Neural crest cell (in vitro differentiated cells): Measurements from ENCODE around the gene ATF4. TPM values are rescaled to one million over a fixed set of nuclear protein-coding genes. Genes with fewer than 3 reads are reported as not detected.
A peak's percentile ranks its signal among the peaks of the same experiment; 100 is the strongest.

Experiments
- DNase-seq: peaks from one replicate; pipeline ENCODE4 v3.0.0; 2021; ENCODE audit warnings: low read depth, mixed read lengths, low spot score
- H3K27ac Mint-ChIP-seq: one replicate; pipeline ENCODE4 v1.8.0; 2021; ENCODE audit warnings: mild to moderate bottlenecking, mixed read lengths; ENCODE audit not compliant: unreplicated experiment
- H3K27me3 Mint-ChIP-seq: 2 replicates; pipeline ENCODE4 v1.8.0; 2021; ENCODE audit warnings: low read depth, mild to moderate bottlenecking, mixed read lengths
- H3K36me3 Mint-ChIP-seq: 2 replicates; pipeline ENCODE4 v1.8.0; 2021; ENCODE audit warnings: low read depth, mild to moderate bottlenecking, mixed read lengths
- H3K4me1 Mint-ChIP-seq: 2 replicates; pipeline ENCODE4 v1.8.0; 2021; ENCODE audit warnings: mixed read lengths
- H3K4me3 Mint-ChIP-seq: one replicate; pipeline ENCODE4 v1.8.0; 2021; ENCODE audit warnings: mild to moderate bottlenecking, mixed read lengths
- H3K9me3 Mint-ChIP-seq: 2 replicates; pipeline ENCODE4 v1.8.0; 2021; ENCODE audit warnings: mixed read lengths
- CTCF ChIP-seq: fragments of 200-600 bp; sonication (generic); conservative IDR thresholded peaks from 2 replicates; pipeline ENCODE4 v1.5.0; 2021; ENCODE audit warnings: antibody characterized with exemption, mild to moderate bottlenecking
- total RNA-seq: library from RNA; stranded (reverse); gene quantifications from 2 replicates; pipeline ENCODE4 v1.2.1, GENCODE V29; 2021

The ATF4 gene
- total RNA-seq, 1 donor from 2014 or later = 364 TPM

GRCh38 chr22:39494471-39495120 lies 25.8 kb upstream of the ATF4 start:
- TF ChIP-seq CTCF = no peak
- Mint-ChIP-seq H3K27me3 (no peaks in the 10 kb centered on the region), H3K27ac (peak overlapping the region; percentile 22), H3K4me1 (peaks cover 27% of the 10 kb centered on the region), H3K36me3 (no peaks in the 10 kb centered on the region), H3K9me3 (no peaks in the 10 kb centered on the region), H3K4me3 (no peak overlapping the region)
- DNase-seq = no peak

GRCh38 chr22:39496131-39496838 lies 24.1 kb upstream of the ATF4 start:
- no peak overlapping the region for H3K27ac Mint-ChIP-seq
- peak; percentile 81 for TF ChIP-seq CTCF
- peak overlapping the region; percentile 79 for H3K4me3 Mint-ChIP-seq
- no peaks in the 10 kb centered on the region for H3K36me3 Mint-ChIP-seq
- no peaks in the 10 kb centered on the region for H3K27me3 Mint-ChIP-seq
- no peaks in the 10 kb centered on the region for H3K9me3 Mint-ChIP-seq
- peak; percentile 65 for DNase-seq
- H3K4me1 Mint-ChIP-seq = peaks cover 22% of the 10 kb centered on the region

- Mint-ChIP-seq H3K27me3 (no peaks in the 10 kb centered on the region), H3K4me3 (no peak overlapping the region), H3K27ac (no peak overlapping the region), H3K4me1 (peaks cover 32% of the 10 kb centered on the region), H3K9me3 (no peaks in the 10 kb centered on the region), H3K36me3 (no peaks in the 10 kb centered on the region)
- TF ChIP-seq CTCF = no peak
- DNase-seq = no peak
Measured at GRCh38 chr22:39497429-39497828, 22.9 kb upstream of the ATF4 start.

DNA sequence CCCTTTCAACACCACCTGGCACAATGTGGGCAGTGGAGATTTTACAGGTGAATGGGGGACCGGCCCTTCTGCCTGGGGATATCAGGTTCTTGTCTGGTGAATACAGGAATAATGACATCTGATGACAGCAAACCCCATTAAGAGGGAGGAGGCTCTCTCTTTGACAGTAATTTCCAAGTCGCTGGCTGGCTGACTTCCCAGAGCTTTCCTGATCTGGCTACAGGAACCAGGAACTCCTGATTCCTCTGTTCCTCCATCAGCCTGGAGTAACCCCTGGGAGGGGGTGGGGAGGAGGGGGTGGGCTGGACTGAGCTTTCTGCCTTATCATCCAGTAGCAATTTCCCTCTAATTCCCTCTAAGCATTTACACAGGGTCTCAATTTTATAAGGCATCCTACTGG lies 22.0 kb upstream of the ATF4 start:
- no peaks in the 10 kb centered on the region for H3K9me3 Mint-ChIP-seq
- H3K4me1 Mint-ChIP-seq = peaks cover 40% of the 10 kb centered on the region
- H3K4me3 Mint-ChIP-seq = peak overlapping the region; percentile 51
- DNase-seq = no peak
- peak overlapping the region; percentile 22 for H3K27ac Mint-ChIP-seq
- no peaks in the 10 kb centered on the region for H3K36me3 Mint-ChIP-seq
- TF ChIP-seq CTCF = no peak
- H3K27me3 Mint-ChIP-seq = no peaks in the 10 kb centered on the region

DNA sequence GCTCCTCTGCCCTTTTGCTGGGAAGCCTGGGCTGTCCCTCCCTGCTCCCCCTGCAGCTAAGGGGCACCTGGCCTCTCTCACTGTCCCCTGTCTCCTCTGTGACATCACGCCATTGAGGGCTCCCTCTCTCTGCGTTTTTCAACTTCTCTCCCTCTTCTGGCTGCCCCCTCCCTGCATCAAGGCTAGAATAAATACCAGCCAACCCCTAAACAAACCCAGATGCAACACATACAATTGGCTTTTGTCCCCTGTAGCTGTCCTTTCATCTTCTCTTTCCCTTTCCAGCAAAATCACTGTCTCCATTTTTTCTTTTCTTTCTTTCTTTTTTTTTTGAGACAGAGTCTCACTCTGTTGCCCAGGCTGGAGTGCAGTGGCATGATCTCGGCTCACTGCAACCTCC lies 21.6 kb upstream of the ATF4 start:
- H3K9me3 Mint-ChIP-seq = no peaks in the 10 kb centered on the region
- DNase-seq = no peak
- H3K36me3 Mint-ChIP-seq = no peaks in the 10 kb centered on the region
- H3K4me3 Mint-ChIP-seq = peak overlapping the region; percentile 51
- peaks cover 44% of the 10 kb centered on the region for H3K4me1 Mint-ChIP-seq
- H3K27ac Mint-ChIP-seq = peak overlapping the region; percentile 86
- no peak for TF ChIP-seq CTCF
- H3K27me3 Mint-ChIP-seq = no peaks in the 10 kb centered on the region
